HL-60 (cell line): ENCODE data around the gene PPP2R5E.

Experiments
- CTCF ChIP-seq: IDR thresholded peaks from one replicate; pipeline ENCODE4 v1.5.1; 2011; ENCODE audit warnings: low read length, control low read depth, inconsistent platforms; ENCODE audit not compliant: insufficient read depth
- POLR2AphosphoS5 ChIP-seq: IDR thresholded peaks from 2 replicates; pipeline ENCODE4 v1.6.1; 2012; ENCODE audit warnings: low read depth
- TF ChIP-seq, protein P1 (sequence below): IDR thresholded peaks from 2 replicates; pipeline ENCODE4 v1.6.1; 2012; ENCODE audit warnings: low read depth; ENCODE audit not compliant: insufficient replicate concordance

- TF ChIP-seq CTCF, result no peak
- no peak for TF ChIP-seq POLR2AphosphoS5
- TF ChIP-seq, protein P1, sequence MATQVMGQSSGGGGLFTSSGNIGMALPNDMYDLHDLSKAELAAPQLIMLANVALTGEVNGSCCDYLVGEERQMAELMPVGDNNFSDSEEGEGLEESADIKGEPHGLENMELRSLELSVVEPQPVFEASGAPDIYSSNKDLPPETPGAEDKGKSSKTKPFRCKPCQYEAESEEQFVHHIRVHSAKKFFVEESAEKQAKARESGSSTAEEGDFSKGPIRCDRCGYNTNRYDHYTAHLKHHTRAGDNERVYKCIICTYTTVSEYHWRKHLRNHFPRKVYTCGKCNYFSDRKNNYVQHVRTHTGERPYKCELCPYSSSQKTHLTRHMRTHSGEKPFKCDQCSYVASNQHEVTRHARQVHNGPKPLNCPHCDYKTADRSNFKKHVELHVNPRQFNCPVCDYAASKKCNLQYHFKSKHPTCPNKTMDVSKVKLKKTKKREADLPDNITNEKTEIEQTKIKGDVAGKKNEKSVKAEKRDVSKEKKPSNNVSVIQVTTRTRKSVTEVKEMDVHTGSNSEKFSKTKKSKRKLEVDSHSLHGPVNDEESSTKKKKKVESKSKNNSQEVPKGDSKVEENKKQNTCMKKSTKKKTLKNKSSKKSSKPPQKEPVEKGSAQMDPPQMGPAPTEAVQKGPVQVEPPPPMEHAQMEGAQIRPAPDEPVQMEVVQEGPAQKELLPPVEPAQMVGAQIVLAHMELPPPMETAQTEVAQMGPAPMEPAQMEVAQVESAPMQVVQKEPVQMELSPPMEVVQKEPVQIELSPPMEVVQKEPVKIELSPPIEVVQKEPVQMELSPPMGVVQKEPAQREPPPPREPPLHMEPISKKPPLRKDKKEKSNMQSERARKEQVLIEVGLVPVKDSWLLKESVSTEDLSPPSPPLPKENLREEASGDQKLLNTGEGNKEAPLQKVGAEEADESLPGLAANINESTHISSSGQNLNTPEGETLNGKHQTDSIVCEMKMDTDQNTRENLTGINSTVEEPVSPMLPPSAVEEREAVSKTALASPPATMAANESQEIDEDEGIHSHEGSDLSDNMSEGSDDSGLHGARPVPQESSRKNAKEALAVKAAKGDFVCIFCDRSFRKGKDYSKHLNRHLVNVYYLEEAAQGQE, result no peak
Observed at GRCh38 chr14:63496837-63497400, 46.3 kb downstream of the PPP2R5E start.
